Hepatocyte (in vitro differentiated cells): ENCODE measurements around the gene TMCO4.

Experiments used
- CTCF ChIP-seq: fragments of 200-600 bp; sonication (generic); IDR thresholded peaks from 2 replicates; pipeline ENCODE4 v1.5.1; 2016; ENCODE audit warnings: antibody characterized with exemption, mild to moderate bottlenecking; ENCODE audit not compliant: poor library complexity
- EZH2 ChIP-seq: fragments of 200-600 bp; sonication (generic); IDR thresholded peaks from 2 replicates; pipeline ENCODE4 v1.6.1; 2016; ENCODE audit warnings: antibody characterized with exemption, mild to moderate bottlenecking, borderline replicate concordance

GRCh38 chr1:19804831-19805251, 5.1 kb upstream of the TMCO4 start:
- TF ChIP-seq CTCF, result no peak
- no peak for TF ChIP-seq EZH2
